Heart left ventricle (tissue), 16 donors: ENCODE data around the gene PTPRN2. TPM values are rescaled to one million over a fixed set of nuclear protein-coding genes. Genes with fewer than 3 reads are reported as not detected.
A peak's percentile ranks its signal among the peaks of the same experiment; 100 is the strongest.
"Not testable (repeated sequence)": the region's sequence is repeated elsewhere in the genome, so short reads cannot be mapped to it uniquely, and the experiment has no call there.

Experiments
- ATAC-seq, 4 donors: fragments of 200-7000 bp; cut with Tn5 transposase; one replicate each; pipeline ENCODE4 v1.9.1; 2020 to 2022; ENCODE audit warnings: moderate library complexity in 4 of 4, mild to moderate bottlenecking in 3 of 4, moderate number of reproducible peaks in 1 of 4
- DNase-seq, 5 donors: peaks; one replicate each; pipeline ENCODE4 v3.0.0-alpha.2; 2020
- H3K27ac ChIP-seq, 12 donors: fragments of 200-600 bp; sonication (generic) in 4 of 12; one replicate each; pipeline versions ENCODE4 v1.5.0 to v1.8.0; 2016 to 2022; ENCODE audit warnings: mild to moderate bottlenecking in 2 of 12
- H3K27me3 ChIP-seq, 9 donors: fragments of 200-600 bp; sonication (generic) in 2 of 9; one replicate each; pipeline versions ENCODE4 v1.5.1 to v1.8.0; 2016 to 2022; ENCODE audit warnings: mild to moderate bottlenecking in 3 of 9
- H3K36me3 ChIP-seq, 9 donors: fragments of 200-600 bp; sonication (generic) in 2 of 9; one replicate each; pipeline versions ENCODE4 v1.5.0 to v1.8.0; 2018 to 2022; ENCODE audit warnings: mild to moderate bottlenecking in 2 of 9
- H3K4me1 ChIP-seq, 12 donors: fragments of 200-600 bp; sonication (generic) in 4 of 12; one replicate each; pipeline versions ENCODE4 v1.5.0 to v1.8.0; 2016 to 2022; ENCODE audit warnings: mild to moderate bottlenecking in 3 of 12
- H3K4me3 ChIP-seq, 12 donors: fragments of 200-600 bp; sonication (generic) in 4 of 12; one replicate each; pipeline versions ENCODE4 v1.5.0 to v1.8.0; 2017 to 2022; ENCODE audit warnings: mild to moderate bottlenecking in 9 of 12, moderate library complexity in 4 of 12
- H3K9me3 ChIP-seq, 12 donors: fragments of 200-600 bp; sonication (generic) in 4 of 12; one replicate each; pipeline versions ENCODE4 v1.5.0 to v1.8.0; 2016 to 2022; ENCODE audit warnings: mild to moderate bottlenecking in 1 of 12
- CTCF ChIP-seq, 12 donors: fragments of 200-600 bp; sonication (generic) in 4 of 12; IDR thresholded peaks; one replicate each; pipeline versions ENCODE4 v1.5.0 to v1.8.0; 2018 to 2022; ENCODE audit warnings: antibody characterized with exemption in 12 of 12, mild to moderate bottlenecking in 5 of 12
- POLR2A ChIP-seq, 2 donors: fragments of 450-650 bp; IDR thresholded peaks; one replicate each; pipeline ENCODE4 v1.6.1; 2017; ENCODE audit warnings: antibody characterized with exemption in 2 of 2, mild to moderate bottlenecking in 2 of 2, moderate library complexity in 2 of 2
- WGBS, 4 donors: extraction: QIAGEN DNeasy Blood & Tissue Kit in 2 of 4; methylation state at CpG; one replicate each; pipeline versions ENCODE4 v1.1.5 to v1.1.7; 2013 to 2018; 5-methylcytosine and 5-hydroxymethylcytosine counted together
- intact Hi-C, 10 donors: fragments of 100-400 bp; cut with DNase I; formaldehyde crosslinking; loops; one replicate each; pipeline versions ENCODE4 v1.11.1 to v1.14.2; 2022
- polyA plus RNA-seq, 2 donors: library from polyadenylated mRNA; stranded (reverse); fragments of 200-250 nt; gene quantifications; one replicate each; pipeline ENCODE4 v1.2.3, GENCODE V29; 2013
- total RNA-seq, 9 donors: library from RNA; depleted of rRNA in 2 of 9; stranded (reverse); fragments of >200 nt in 2 of 9; fragmentation: NEBNext Ultra II Directional in 3 of 9; extraction: Animal tissue kit (Norgen Biotek cat#: 25700) in 3 of 9; gene quantifications; one replicate each; pipeline versions ENCODE4 v1.1.0 to v1.2.4, GENCODE V29; 2016 to 2023
- donor health status: ischemic (EF 13 %, LVEDD 7.1; RV severe dilation, severe dysfunction).
- donor health status: healthy with polysubstance abuse.
- donor health status: DM: no; HTN: yes; CAD: no.
- donor health status: DM: no; HTN: no; CAD: no.
- donor health status: ischemic (EF 25% LVEDD 6.9; RV normal size, moderate dysfunction).
- donor health status: ischemic (EF 25% LVEDD 5.7; RV mildly dilated, moderate dysfunction).
- donor health status: healthy.
- donor health status: DM: yes; HTN: yes; CAD: no.
- donor health status: ischemic (EF 35%, LVEDD 5.7; RV mildly dilated, moderate dysfunction).
- donor health status: nonischemic (EF 11% LVEDD 7.7; RV severe dilation, severe dysfunction).
- donor health status: DM: yes; HTN: yes; CAD: no.
- donor health status: PGD.
- donor health status: ischemic (EF 29% LVEDD 5.4; RV normal size, mild dysfunction).
- donor health status: nonischemic (EF 23%, LVEDD 6.1; RV moderate dilation, normal function).

PTPRN2 gene
- total and polyA plus RNA-seq, 11 donors: 0.61 to 2.3 (median 1.3) TPM

GRCh38 chr7:158256091-158256816, 331.4 kb downstream of the PTPRN2 start:
- ATAC-seq (no peak), DNase-seq (no peak)
- H3K27me3 ChIP-seq: peaks cover 0 to 21% (median 0%) of the 10 kb centered on the region in 9 donors
- WGBS, 4 donors: 80 to 94% (median 83%) methylated on average over 18 to 19 of the region's 19 CpGs
- TF ChIP-seq POLR2A (IDR thresholded peaks at IDR 0.05) (no peak), CTCF (IDR thresholded peaks at IDR 0.05) (no peak)
- no peaks in the 10 kb centered on the region for H3K36me3 ChIP-seq
- no peak overlapping the region for H3K27ac ChIP-seq
- intact Hi-C loops: no loop called here
- no peaks in the 10 kb centered on the region for H3K4me1 ChIP-seq
- no peak overlapping the region for H3K4me3 ChIP-seq
- peaks cover 0 to 3% (median 0%) of the 10 kb centered on the region in 12 donors for H3K9me3 ChIP-seq

- Histone ChIP-seq H3K4me1 (no peaks in the 10 kb centered on the region), H3K9me3 (peaks cover 0 to 3% (median 0%) of the 10 kb centered on the region in 12 donors), H3K4me3 (no peak overlapping the region), H3K36me3 (no peaks in the 10 kb centered on the region), H3K27me3 (peaks cover 0 to 21% (median 0%) of the 10 kb centered on the region in 9 donors), H3K27ac (no peak overlapping the region)
- TF ChIP-seq POLR2A (IDR thresholded peaks at IDR 0.05): no peak
- no peak for TF ChIP-seq CTCF (IDR thresholded peaks at IDR 0.05)
- ATAC-seq (no peak), DNase-seq (no peak)
- intact Hi-C loops: no loop called here
- WGBS, 4 donors: 76 to 84% (median 77%) methylated on average over 7 of the region's 7 CpGs
Observed at GRCh38 chr7:158255558-158255957, 332.1 kb downstream of the PTPRN2 start.

- H3K27me3 ChIP-seq: peaks cover 0 to 21% (median 0%) of the 10 kb centered on the region in 9 donors
- H3K9me3 ChIP-seq: peaks cover 0 to 3% (median 0%) of the 10 kb centered on the region in 12 donors
- DNase-seq: no peak
- WGBS, 4 donors: 81 to 87% (median 84%) methylated on average over 10 to 11 of the region's 11 CpGs
- H3K27ac ChIP-seq: no peak overlapping the region
- no peaks in the 10 kb centered on the region for H3K4me1 ChIP-seq
- H3K4me3 ChIP-seq: no peak overlapping the region
- no peaks in the 10 kb centered on the region for H3K36me3 ChIP-seq
- ATAC-seq: no peak
- intact Hi-C loops: no loop called here
- no peak for TF ChIP-seq CTCF (IDR thresholded peaks at IDR 0.05)
- TF ChIP-seq POLR2A (IDR thresholded peaks at IDR 0.05): no peak
Observed at GRCh38 chr7:158255156-158255555, 332.5 kb downstream of the PTPRN2 start.

GRCh38 chr7:158253670-158254045, 334.0 kb downstream of the PTPRN2 start:
- intact Hi-C loops, ATAC-seq, H3K27ac ChIP-seq, H3K36me3 ChIP-seq, H3K4me1 ChIP-seq, H3K9me3 ChIP-seq: not testable (repeated sequence)
- 63 to 76% (median 67%) methylated on average over 12 to 16 of the region's 16 CpGs for WGBS, 4 donors
- peak in 1 of 5 donors; percentile 0 for DNase-seq
- peaks cover 0 to 13% (median 0%) of the 10 kb centered on the region in 9 donors for H3K27me3 ChIP-seq
- peak overlapping the region in 1 of 12 donors; percentile 15 for H3K4me3 ChIP-seq
